Measurements from ENCODE around the gene PIK3C2B. TPM values are rescaled to one million over a fixed set of nuclear protein-coding genes. Genes with fewer than 3 reads are reported as not detected.
A peak's percentile ranks its signal among the peaks of the same experiment; 100 is the strongest.

Gene PIK3C2B
- total RNA-seq, 1 donor from 2014 or later = 47.3 TPM

DNA sequence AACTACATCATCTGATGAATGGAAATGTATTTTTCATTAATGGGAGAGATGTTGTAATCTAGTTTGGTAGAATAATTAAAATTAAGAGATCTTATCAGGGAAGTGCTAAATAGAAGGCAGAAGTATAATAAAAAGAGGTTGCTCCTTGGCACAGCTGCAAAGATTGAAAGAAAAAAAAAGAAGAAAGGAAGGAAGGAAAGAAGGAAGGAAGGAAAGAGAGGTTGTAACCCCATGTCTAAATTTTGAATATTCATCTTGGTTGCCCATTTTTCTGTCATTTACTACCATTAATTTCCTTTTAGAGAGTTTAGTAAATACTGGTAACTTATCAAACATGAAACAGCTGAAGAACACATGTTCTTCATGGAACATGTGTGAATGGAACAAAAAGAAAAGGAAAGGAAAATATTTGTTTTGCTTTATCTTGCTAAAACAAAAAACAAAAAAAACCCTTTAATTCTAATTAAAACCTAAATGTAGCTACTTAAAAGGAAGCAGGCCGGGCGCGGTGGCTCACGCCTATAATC is 11.1 kb upstream of the PIK3C2B start:
- DNase-seq (no peak), ATAC-seq (no peak)
- Histone ChIP-seq H3K4me1 (peaks cover 7% of the 10 kb centered on the region), H3K9me3 (no peaks in the 10 kb centered on the region), H3K27me3 (no peaks in the 10 kb centered on the region), H3K27ac (peak overlapping the region; percentile 91), H3K36me3 (no peaks in the 10 kb centered on the region), H3K4me3 (peak overlapping the region; percentile 63)
- TF ChIP-seq, protein P1, sequence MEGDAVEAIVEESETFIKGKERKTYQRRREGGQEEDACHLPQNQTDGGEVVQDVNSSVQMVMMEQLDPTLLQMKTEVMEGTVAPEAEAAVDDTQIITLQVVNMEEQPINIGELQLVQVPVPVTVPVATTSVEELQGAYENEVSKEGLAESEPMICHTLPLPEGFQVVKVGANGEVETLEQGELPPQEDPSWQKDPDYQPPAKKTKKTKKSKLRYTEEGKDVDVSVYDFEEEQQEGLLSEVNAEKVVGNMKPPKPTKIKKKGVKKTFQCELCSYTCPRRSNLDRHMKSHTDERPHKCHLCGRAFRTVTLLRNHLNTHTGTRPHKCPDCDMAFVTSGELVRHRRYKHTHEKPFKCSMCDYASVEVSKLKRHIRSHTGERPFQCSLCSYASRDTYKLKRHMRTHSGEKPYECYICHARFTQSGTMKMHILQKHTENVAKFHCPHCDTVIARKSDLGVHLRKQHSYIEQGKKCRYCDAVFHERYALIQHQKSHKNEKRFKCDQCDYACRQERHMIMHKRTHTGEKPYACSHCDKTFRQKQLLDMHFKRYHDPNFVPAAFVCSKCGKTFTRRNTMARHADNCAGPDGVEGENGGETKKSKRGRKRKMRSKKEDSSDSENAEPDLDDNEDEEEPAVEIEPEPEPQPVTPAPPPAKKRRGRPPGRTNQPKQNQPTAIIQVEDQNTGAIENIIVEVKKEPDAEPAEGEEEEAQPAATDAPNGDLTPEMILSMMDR (IDR thresholded peaks at IDR 0.05) = no peak
- intact Hi-C loops (cut with DNase I) = no loop called here

DNA sequence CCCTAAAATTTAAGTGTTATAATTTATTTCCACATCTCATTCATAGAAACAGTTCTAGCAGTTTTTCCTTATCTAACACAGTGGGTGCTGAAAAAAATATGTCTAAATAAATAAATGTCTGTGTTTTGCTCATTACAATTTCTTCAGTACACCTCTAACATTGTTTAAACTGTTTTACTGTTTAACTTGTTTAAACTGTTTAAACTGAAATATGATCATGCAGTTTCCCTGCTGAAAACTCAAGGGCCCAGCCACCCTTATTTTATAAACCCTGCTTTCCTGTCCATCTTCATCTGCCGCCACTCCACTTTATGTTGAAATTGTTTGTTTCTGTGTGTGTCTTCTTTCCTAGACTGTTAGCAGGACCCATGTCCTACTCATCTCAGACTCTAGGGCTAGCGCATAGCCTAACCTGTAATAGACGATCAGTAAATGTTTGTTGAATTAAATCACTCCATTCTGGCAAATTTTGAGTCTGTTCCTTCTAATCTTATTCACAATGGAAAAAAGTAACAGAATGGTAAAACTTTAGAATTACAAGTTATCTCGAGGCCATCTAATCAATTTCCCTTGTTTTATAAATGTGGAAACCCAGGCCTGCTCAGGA is 9.4 kb upstream of the PIK3C2B start:
- Histone ChIP-seq H3K27me3 (no peaks in the 10 kb centered on the region), H3K36me3 (no peaks in the 10 kb centered on the region), H3K4me3 (no peak overlapping the region), H3K4me1 (peaks cover 7% of the 10 kb centered on the region), H3K9me3 (no peaks in the 10 kb centered on the region), H3K27ac (no peak overlapping the region)
- TF ChIP-seq, protein P1 (IDR thresholded peaks at IDR 0.05) = no peak
- DNase-seq (no peak), ATAC-seq (no peak)
- intact Hi-C loops (cut with DNase I) = no loop called here

DNA sequence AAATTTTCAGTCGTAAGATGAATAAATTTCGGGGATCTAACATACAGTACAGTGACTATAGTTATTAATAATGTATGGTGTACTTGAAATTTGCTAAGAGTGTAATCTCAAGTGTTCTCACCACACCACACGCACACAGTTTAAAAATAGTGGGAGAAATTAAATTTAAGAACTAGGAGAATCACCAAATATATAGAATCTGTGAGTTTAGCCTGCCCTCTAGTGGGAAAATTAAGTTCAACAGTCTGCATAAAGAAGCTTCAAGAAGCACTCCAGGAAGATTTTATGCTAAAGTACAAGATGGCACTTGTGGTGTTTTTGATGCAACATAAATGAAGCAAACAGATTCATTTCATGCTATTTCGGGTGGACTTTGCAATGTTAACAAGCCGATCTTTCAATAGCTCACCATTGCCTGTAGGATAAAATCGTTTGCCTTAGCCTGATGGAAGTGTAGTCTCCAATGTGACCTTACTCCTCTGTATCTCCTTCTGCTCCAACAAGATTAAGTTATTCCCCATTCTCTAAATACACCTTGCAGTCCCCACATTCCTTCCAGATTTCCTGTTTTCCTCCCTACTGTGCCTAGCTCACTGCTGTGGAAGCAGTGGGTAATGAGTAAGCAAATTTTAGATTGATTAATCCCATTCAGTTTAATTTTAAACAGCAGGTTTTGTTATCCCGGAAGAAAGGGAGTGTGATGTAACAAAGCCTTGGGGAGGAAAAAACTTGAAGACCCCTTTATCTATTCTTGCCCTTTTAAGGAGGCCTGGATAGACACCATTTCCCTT is 8.7 kb upstream of the PIK3C2B start:
- Histone ChIP-seq H3K4me1 (peaks cover 7% of the 10 kb centered on the region), H3K9me3 (no peaks in the 10 kb centered on the region), H3K36me3 (no peaks in the 10 kb centered on the region), H3K4me3 (no peak overlapping the region), H3K27ac (no peak overlapping the region), H3K27me3 (no peaks in the 10 kb centered on the region)
- DNase-seq (no peak), ATAC-seq (peak; percentile 54)
- TF ChIP-seq, protein P1 (IDR thresholded peaks at IDR 0.05) = peak; percentile 83
- intact Hi-C loops (cut with DNase I) = no loop called here

DNA sequence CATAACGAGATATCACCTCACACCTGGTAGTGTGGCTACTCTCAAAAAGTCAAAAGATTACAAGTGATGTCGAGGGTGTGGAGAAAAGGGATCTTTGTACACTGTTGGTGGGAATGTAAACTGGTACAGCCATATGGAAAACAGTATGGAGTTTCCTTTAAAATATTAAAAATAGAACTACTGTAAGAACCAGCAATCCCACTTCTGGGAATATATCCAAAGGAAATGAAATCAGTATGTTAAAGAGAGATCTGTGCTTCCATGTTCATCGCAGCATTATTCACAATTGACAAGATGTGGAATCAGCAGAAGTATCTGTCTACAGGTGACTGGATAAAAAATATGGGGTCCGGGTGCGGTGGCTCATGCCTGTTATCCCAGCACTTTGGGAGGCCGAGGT is 7.6 kb upstream of the PIK3C2B start:
- H3K27ac ChIP-seq = no peak overlapping the region
- H3K4me1 ChIP-seq = peaks cover 7% of the 10 kb centered on the region
- TF ChIP-seq, protein P1 (IDR thresholded peaks at IDR 0.05) = no peak
- ATAC-seq (no peak), DNase-seq (no peak)
- no peaks in the 10 kb centered on the region for H3K36me3 ChIP-seq
- no peak overlapping the region for H3K4me3 ChIP-seq
- H3K9me3 ChIP-seq = no peaks in the 10 kb centered on the region
- intact Hi-C loops (cut with DNase I) = no loop called here
- no peaks in the 10 kb centered on the region for H3K27me3 ChIP-seq

DNA sequence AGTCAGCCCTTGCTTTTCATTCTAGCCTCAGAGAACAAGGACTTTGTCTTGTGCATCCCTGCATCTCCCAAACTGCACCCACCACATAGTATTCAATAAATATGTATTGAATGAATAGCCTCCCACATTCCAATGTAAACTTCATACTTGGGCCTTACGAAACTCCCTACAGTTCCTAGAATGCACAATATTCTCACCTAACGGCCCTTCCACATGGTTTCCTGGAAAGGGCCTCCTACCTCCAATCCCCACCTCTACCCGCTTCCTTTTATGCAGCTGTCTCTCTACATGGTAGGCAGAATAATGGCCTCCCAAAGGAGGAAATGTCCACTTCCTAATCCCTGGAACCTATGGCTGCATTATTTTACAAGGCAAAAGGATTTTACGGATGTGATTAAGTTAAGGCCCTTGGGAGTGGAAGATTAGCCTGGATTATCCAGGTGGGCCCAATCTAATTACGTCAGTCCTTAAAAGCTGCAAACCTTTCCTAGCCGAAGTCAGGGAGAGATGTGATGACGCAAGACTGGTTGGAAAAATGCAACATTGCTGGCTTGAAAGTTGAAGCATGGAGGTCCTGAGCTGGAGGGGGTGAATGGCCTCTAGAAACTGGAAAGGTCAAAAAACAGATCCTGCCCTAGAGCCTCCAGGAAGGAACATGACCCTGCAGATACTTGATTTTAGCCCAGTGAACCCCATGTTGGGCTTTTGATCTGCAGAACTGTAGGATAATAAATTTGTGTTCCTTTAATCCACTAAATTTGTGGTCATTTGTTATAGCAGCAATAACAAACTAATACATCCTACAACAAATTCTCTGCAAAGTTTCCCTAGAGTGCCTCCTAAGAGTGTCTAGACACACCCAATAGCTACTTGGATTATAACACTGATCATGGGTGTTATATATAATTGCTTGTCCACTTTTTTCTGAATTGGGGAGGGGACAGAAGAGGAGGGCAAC is 5.2 kb upstream of the PIK3C2B start:
- no peak overlapping the region for H3K4me3 ChIP-seq
- H3K27me3 ChIP-seq = no peaks in the 10 kb centered on the region
- DNase-seq = no peak
- H3K27ac ChIP-seq = no peak overlapping the region
- peaks cover 8% of the 10 kb centered on the region for H3K4me1 ChIP-seq
- no peaks in the 10 kb centered on the region for H3K9me3 ChIP-seq
- ATAC-seq = no peak
- TF ChIP-seq, protein P1 (IDR thresholded peaks at IDR 0.05) = no peak
- intact Hi-C loops (cut with DNase I) = no loop called here
- H3K36me3 ChIP-seq = no peaks in the 10 kb centered on the region

Measured in upper lobe of right lung (tissue), 1 donor.